ENCODE results near the gene ZNF175.

GRCh38 chr19:51548213-51548651 is 22.9 kb upstream of the ZNF175 start:
- TF ChIP-seq, protein P1, sequence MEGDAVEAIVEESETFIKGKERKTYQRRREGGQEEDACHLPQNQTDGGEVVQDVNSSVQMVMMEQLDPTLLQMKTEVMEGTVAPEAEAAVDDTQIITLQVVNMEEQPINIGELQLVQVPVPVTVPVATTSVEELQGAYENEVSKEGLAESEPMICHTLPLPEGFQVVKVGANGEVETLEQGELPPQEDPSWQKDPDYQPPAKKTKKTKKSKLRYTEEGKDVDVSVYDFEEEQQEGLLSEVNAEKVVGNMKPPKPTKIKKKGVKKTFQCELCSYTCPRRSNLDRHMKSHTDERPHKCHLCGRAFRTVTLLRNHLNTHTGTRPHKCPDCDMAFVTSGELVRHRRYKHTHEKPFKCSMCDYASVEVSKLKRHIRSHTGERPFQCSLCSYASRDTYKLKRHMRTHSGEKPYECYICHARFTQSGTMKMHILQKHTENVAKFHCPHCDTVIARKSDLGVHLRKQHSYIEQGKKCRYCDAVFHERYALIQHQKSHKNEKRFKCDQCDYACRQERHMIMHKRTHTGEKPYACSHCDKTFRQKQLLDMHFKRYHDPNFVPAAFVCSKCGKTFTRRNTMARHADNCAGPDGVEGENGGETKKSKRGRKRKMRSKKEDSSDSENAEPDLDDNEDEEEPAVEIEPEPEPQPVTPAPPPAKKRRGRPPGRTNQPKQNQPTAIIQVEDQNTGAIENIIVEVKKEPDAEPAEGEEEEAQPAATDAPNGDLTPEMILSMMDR (IDR thresholded peaks at IDR 0.05): no peak
- TF ChIP-seq GATA2 (CRISPR knock-in tag; IDR thresholded peaks at IDR 0.05): no peak
- TF ChIP-seq GABPA (IDR thresholded peaks at IDR 0.05; ENCODE audit: low read depth): no peak
- no peak for TF ChIP-seq REST (IDR thresholded peaks at IDR 0.05; ENCODE audit: low read depth, low read length)
- no peak for TF ChIP-seq SMC3 (IDR thresholded peaks at IDR 0.05; ENCODE audit: low read depth, low read length)

All from SK-N-SH (cell line).